Skeletal muscle satellite cell (primary cell): ENCODE measurements around the gene RACGAP1.

Source experiments
- H3K27me3 ChIP-seq: 2 replicates; pipeline ENCODE4 v1.7.0; 2013; ENCODE audit warnings: low read length; ENCODE audit not compliant: control insufficient read depth, insufficient read depth
- H3K36me3 ChIP-seq: 2 replicates; pipeline ENCODE4 v1.7.0; 2013; ENCODE audit warnings: mild to moderate bottlenecking, control low read depth, low read length; ENCODE audit not compliant: insufficient read depth
- H3K4me1 ChIP-seq: 2 replicates; pipeline ENCODE4 v1.7.0; 2013; ENCODE audit warnings: low read length; ENCODE audit not compliant: control insufficient read depth, insufficient read depth
- H3K4me2 ChIP-seq: 2 replicates; pipeline ENCODE4 v1.7.0; 2013; ENCODE audit warnings: mild to moderate bottlenecking, low read length
- H3K4me3 ChIP-seq: 2 replicates; pipeline ENCODE4 v1.7.0; 2013; ENCODE audit warnings: low read length
- H3K9ac ChIP-seq: 2 replicates; pipeline ENCODE4 v1.7.0; 2013; ENCODE audit warnings: mild to moderate bottlenecking, low read depth, low read length, moderate library complexity
- H3K9me3 ChIP-seq: replicated peaks from 2 replicates; pipeline ENCODE4 v1.7.0; 2013; ENCODE audit warnings: mild to moderate bottlenecking, control low read depth, low read length

RACGAP1 gene

GRCh38 chr12:49980501-49981349, 44.6 kb downstream of the RACGAP1 start:
- no peak overlapping the region for H3K9ac ChIP-seq
- no peaks in the 10 kb centered on the region for H3K9me3 ChIP-seq
- H3K4me1 ChIP-seq: peaks cover 25% of the 10 kb centered on the region
- H3K4me2 ChIP-seq: no peak overlapping the region
- H3K36me3 ChIP-seq: no peaks in the 10 kb centered on the region
- no peaks in the 10 kb centered on the region for H3K27me3 ChIP-seq
- H3K4me3 ChIP-seq: no peak overlapping the region

GRCh38 chr12:49979791-49980190, 45.5 kb downstream of the RACGAP1 start:
- Histone ChIP-seq H3K4me2 (no peak overlapping the region), H3K4me3 (no peak overlapping the region), H3K9me3 (no peaks in the 10 kb centered on the region), H3K36me3 (no peaks in the 10 kb centered on the region), H3K4me1 (peaks cover 23% of the 10 kb centered on the region), H3K9ac (no peak overlapping the region), H3K27me3 (no peaks in the 10 kb centered on the region)

DNA sequence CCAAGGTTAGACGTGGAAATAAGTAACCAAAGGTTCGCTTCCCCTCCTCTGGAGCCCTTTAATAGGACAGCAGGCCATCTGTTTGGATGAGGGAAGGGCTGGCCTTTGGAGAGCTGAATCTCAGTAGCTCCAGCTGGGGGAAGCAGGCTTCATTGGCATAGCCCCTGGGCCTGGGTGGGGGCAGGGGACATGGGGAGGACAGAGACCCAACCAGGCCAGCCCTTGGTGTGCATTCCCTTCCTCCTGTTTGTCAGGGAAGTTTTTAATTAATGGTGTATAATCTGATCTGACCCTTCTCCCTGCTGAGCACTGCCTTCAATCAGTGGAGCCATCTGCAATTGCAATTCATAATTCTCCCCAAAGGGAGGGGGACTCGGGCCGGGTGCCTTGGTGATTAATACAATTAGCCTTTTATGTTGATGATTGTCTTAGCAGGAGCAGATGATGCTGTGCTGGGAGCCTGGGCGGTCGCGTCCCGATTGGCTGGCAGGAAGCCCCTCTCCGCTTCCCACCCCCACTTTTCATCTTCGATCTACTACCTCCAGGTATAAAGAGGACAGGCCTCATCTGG, 46.2 kb downstream of the RACGAP1 start:
- Histone ChIP-seq H3K4me1 (peaks cover 16% of the 10 kb centered on the region), H3K27me3 (no peaks in the 10 kb centered on the region), H3K9ac (no peak overlapping the region), H3K9me3 (no peaks in the 10 kb centered on the region), H3K36me3 (no peaks in the 10 kb centered on the region), H3K4me2 (no peak overlapping the region), H3K4me3 (no peak overlapping the region)

DNA sequence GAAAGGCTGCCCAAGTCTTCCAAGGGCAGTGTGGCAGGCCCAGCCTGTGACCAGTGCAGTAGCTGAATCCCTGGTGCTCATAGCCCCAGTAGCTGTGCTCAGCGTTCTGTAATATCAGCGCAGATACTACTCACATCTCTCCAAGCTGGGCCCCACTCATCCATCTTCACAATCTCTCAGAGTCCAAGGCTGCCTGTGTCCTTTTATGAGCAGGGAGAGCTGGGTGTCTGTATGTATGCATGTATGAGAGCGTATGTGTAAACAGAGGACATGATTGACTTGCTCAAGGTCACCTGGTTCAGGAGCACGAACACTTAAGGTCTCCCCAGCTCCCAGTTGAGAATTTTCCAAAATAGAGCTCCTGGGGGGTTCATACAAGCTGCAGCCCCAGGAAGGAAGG, 47.2 kb downstream of the RACGAP1 start:
- Histone ChIP-seq H3K4me1 (peaks cover 9% of the 10 kb centered on the region), H3K9me3 (no peaks in the 10 kb centered on the region), H3K4me2 (no peak overlapping the region), H3K9ac (no peak overlapping the region), H3K4me3 (no peak overlapping the region), H3K36me3 (no peaks in the 10 kb centered on the region), H3K27me3 (no peaks in the 10 kb centered on the region)

- Histone ChIP-seq H3K4me1 (no peaks in the 10 kb centered on the region), H3K4me2 (no peak overlapping the region), H3K9me3 (no peaks in the 10 kb centered on the region)
Observed at GRCh38 chr12:49976557-49976956, 48.7 kb downstream of the RACGAP1 start.

GRCh38 chr12:49975318-49975761, 50.0 kb downstream of the RACGAP1 start:
- Histone ChIP-seq H3K9me3 (no peaks in the 10 kb centered on the region), H3K4me1 (no peaks in the 10 kb centered on the region), H3K9ac (no peak overlapping the region), H3K36me3 (no peaks in the 10 kb centered on the region), H3K27me3 (peaks cover 8% of the 10 kb centered on the region), H3K4me3 (no peak overlapping the region), H3K4me2 (no peak overlapping the region)

More at GRCh38 chr12:49976557-49976956, 48.7 kb downstream of the RACGAP1 start:
- H3K4me3 ChIP-seq: no peak overlapping the region
- H3K27me3 ChIP-seq: peaks cover 2% of the 10 kb centered on the region
- H3K36me3 ChIP-seq: no peaks in the 10 kb centered on the region
- no peak overlapping the region for H3K9ac ChIP-seq

DNA sequence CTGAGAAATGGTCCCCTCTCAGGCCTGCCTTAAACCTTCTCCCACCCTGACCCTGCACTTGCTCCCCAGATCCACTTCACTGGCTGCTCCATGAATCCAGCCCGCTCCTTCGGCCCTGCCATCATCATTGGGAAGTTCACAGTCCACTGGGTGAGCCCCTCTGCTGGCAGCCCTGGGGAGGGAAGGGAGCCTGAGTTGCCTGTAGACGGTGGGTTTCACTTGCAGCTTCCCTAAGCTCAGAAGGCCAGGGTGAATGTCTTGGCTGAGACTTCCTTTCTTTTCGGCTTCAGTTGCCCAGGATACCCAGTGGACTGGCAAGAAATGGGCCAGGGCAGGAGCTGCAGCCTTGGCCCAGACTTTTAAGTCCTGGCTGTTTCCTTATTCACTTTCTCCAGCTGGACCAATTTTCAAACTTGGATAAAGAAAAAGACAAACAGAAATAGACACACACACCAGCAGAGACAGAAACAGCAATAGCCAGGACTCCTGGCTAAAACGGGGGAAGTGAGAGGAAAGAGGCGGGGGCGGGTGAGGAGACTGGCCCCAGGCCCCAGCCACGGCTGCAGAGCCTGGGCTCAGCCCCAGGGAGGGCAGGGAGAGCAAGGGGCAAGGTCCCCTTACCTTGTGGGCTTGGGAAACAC, 50.5 kb downstream of the RACGAP1 start:
- H3K4me3 ChIP-seq: no peak overlapping the region
- H3K9me3 ChIP-seq: no peaks in the 10 kb centered on the region
- peaks cover 14% of the 10 kb centered on the region for H3K27me3 ChIP-seq
- H3K4me2 ChIP-seq: no peak overlapping the region
- no peaks in the 10 kb centered on the region for H3K4me1 ChIP-seq
- no peaks in the 10 kb centered on the region for H3K36me3 ChIP-seq
- no peak overlapping the region for H3K9ac ChIP-seq

- no peak overlapping the region for H3K4me3 ChIP-seq
- no peaks in the 10 kb centered on the region for H3K9me3 ChIP-seq
- H3K36me3 ChIP-seq: no peaks in the 10 kb centered on the region
- no peak overlapping the region for H3K4me2 ChIP-seq
- peaks cover 19% of the 10 kb centered on the region for H3K27me3 ChIP-seq
- no peak overlapping the region for H3K9ac ChIP-seq
- H3K4me1 ChIP-seq: no peaks in the 10 kb centered on the region
Observed at GRCh38 chr12:49974231-49974675, 51.0 kb downstream of the RACGAP1 start.

- H3K4me3 ChIP-seq: no peak overlapping the region
- no peaks in the 10 kb centered on the region for H3K36me3 ChIP-seq
- no peak overlapping the region for H3K9ac ChIP-seq
- no peak overlapping the region for H3K4me2 ChIP-seq
- H3K9me3 ChIP-seq: no peaks in the 10 kb centered on the region
- H3K27me3 ChIP-seq: peaks cover 28% of the 10 kb centered on the region
- H3K4me1 ChIP-seq: no peaks in the 10 kb centered on the region
Observed at GRCh38 chr12:49973361-49973830, 51.9 kb downstream of the RACGAP1 start.

DNA sequence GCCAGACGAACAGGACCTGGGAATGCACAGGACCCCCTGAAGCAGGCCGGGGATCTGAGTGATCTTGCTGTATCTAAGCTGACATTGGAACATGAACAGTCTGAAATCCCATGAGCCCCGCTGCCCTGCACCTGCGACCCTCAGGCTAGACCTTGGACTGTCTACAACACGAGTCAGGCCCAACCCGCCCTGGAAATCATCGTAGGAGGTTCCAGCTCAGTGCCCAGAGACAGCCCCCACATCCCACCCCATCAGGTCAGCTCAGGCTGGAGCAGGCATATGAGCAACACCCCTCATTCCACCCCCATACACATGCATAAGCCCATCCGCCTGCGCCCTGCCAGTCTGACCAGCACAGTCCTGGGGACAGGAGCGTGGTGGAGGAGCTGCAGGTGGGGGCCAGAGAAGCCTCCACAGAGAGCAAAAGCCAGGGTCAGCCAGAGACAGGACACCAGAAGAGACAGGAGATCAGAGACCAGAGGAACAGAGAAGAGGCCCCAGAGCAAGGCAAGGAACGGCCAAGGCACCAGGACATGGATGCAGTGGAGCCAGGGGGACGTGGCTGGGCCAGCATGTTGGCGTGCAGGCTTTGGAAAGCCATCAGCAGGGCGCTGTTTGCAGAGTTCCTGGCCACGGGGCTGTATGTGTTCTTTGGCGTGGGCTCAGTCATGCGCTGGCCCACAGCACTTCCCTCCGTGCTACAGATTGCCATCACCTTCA, 52.5 kb downstream of the RACGAP1 start, which contains the start of gene AQP6:
Gene AQP6, plus strand, starts transcription at position 307 of the 720 bp plus-strand sequence. Its CDS starts 227 bp downstream, at position 534.
- no peak within 1 kb of the TSS for H3K4me2 ChIP-seq
- no peaks in the 10 kb centered on the region for H3K9me3 ChIP-seq
- no peak within 1 kb of the TSS for H3K9ac ChIP-seq
- H3K36me3 ChIP-seq: no peaks in the 10 kb centered on the region
- no peak within 1 kb of the TSS for H3K4me3 ChIP-seq
- peaks cover under 1% of the 10 kb centered on the region for H3K4me1 ChIP-seq
- H3K27me3 ChIP-seq: peaks cover 34% of the 10 kb centered on the region

DNA sequence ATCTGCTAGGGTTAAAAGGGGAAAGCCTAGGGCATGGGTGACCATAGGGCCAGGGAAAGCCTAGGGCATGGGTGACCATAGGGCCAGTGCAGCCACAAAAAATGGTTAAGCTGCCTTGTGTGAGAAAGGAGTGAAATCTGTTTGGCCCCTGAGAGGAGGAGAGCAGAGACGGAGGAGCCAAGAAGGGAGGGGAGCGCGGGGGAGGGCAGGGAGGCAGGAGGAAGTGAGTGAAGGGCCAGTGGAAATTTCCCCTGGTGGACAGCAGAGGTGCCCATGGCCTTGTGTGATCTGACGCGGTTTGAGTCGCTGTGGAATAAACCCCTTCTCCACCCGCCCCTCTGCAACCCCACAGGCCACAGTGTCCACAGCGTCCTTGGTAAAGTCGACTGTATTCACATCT, 53.2 kb downstream of the RACGAP1 start:
- no peak overlapping the region for H3K4me2 ChIP-seq
- H3K27me3 ChIP-seq: peaks cover 36% of the 10 kb centered on the region
- no peaks in the 10 kb centered on the region for H3K9me3 ChIP-seq
- no peaks in the 10 kb centered on the region for H3K36me3 ChIP-seq
- H3K4me1 ChIP-seq: peaks cover 7% of the 10 kb centered on the region
- no peak overlapping the region for H3K9ac ChIP-seq
- no peak overlapping the region for H3K4me3 ChIP-seq
